ENCODE data around the gene IGF1R.

DNA sequence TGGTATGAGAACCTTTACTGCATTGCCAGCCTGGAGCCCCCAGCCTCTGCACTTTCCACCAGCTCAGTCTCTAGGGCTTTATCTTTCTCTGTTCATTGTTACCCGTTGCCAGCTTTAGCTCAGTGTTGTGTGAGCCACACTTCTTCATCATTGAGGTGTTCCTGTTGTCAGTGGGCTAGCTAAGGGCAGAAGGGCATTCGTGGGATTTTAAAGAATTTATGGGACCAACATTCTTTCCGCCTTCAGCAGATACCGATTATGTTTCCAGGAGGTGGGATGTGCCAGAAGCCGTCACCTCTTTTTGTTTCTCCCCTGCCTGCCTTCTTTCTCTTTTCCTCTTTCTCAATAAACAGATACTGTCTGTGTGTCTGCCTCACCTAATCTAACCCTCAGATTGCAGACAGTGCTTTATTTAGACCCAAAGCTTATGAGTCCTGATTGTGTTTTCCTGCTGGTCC is 294.7 kb downstream of the IGF1R start:
- TF ChIP-seq, protein P1, sequence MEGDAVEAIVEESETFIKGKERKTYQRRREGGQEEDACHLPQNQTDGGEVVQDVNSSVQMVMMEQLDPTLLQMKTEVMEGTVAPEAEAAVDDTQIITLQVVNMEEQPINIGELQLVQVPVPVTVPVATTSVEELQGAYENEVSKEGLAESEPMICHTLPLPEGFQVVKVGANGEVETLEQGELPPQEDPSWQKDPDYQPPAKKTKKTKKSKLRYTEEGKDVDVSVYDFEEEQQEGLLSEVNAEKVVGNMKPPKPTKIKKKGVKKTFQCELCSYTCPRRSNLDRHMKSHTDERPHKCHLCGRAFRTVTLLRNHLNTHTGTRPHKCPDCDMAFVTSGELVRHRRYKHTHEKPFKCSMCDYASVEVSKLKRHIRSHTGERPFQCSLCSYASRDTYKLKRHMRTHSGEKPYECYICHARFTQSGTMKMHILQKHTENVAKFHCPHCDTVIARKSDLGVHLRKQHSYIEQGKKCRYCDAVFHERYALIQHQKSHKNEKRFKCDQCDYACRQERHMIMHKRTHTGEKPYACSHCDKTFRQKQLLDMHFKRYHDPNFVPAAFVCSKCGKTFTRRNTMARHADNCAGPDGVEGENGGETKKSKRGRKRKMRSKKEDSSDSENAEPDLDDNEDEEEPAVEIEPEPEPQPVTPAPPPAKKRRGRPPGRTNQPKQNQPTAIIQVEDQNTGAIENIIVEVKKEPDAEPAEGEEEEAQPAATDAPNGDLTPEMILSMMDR (IDR thresholded peaks at IDR 0.05; ENCODE audit: borderline replicate concordance, extremely low read depth, low read length, poor library complexity, severe bottlenecking) = no peak
- TF ChIP-seq EZH2 (IDR thresholded peaks at IDR 0.05; ENCODE audit: borderline replicate concordance, low read depth, low read length, severe bottlenecking) = no peak

Data from DND-41 (cell line).